SK-N-SH (cell line): ENCODE data around the gene SORBS1. TPM values are rescaled to one million over a fixed set of nuclear protein-coding genes. Genes with fewer than 3 reads are reported as not detected.

ENCODE experiments used
- CTCF ChIA-PET: fragments of 300-600, 350-600 bp; formaldehyde crosslinking; extraction: SDS; loops from one replicate; lab custom pipeline; 2021; lab: Yijun Ruan, JAX
- POLR2A ChIA-PET: fragments of 350-600 bp; sonication (Branson Sonifier 250); formaldehyde crosslinking; extraction: SDS; loops from one replicate; lab custom pipeline; 2020; ENCODE audit warnings: antibody characterized with exemption, inconsistent platforms; lab: Yijun Ruan, JAX
- DNase-seq: peaks from one replicate; pipeline ENCODE4 v3.0.0; 2012
- H2AFZ ChIP-seq: fragments of 200-600 bp; sonication (generic); 2 replicates; pipeline ENCODE4 v1.8.1; 2016; ENCODE audit warnings: antibody characterized with exemption, mild to moderate bottlenecking, low read depth
- H3F3A ChIP-seq: fragments of 200-600 bp; sonication (generic); replicated peaks from 2 replicates; pipeline ENCODE3; 2016; ENCODE audit warnings: antibody characterized with exemption, mild to moderate bottlenecking; ENCODE audit not compliant: insufficient read depth
- H3K27ac ChIP-seq, 2 experiments: fragments of 200-500 bp in 1 of 2; fragments of 200-600 bp in 1 of 2; sonication (Bioruptor generic) in 1 of 2; sonication (generic), shearing (Covaris generic) in 1 of 2; 2 replicates each; pipeline versions ENCODE4 v1.5.1 to v1.6.1; 2014 to 2016; ENCODE audit warnings: low read depth in 2 of 2, inconsistent platforms in 1 of 2, low read length in 1 of 2, mild to moderate bottlenecking in 1 of 2, mixed read lengths in 1 of 2
- H3K27me3 ChIP-seq: fragments of 200-600 bp; sonication (generic), shearing (Covaris generic); 2 replicates; pipeline ENCODE4 v1.6.1; 2016; ENCODE audit warnings: mixed run types; ENCODE audit not compliant: insufficient read depth
- H3K36me3 ChIP-seq, 2 experiments: fragments of 200-500 bp in 1 of 2; fragments of 200-600 bp in 1 of 2; sonication (Bioruptor generic) in 1 of 2; sonication (generic) in 1 of 2; replicated peaks in 1 of 2; 2 replicates each; pipeline versions ENCODE3 to v1.5.1; 2014 to 2016; ENCODE audit warnings: low read length in 1 of 2, mild to moderate bottlenecking in 1 of 2; ENCODE audit not compliant: insufficient read depth in 2 of 2, control insufficient read depth in 1 of 2
- H3K4me1 ChIP-seq, 2 experiments: fragments of 200-500 bp in 1 of 2; fragments of 200-600 bp in 1 of 2; sonication (Bioruptor generic) in 1 of 2; sonication (generic), shearing (Covaris generic) in 1 of 2; 2 replicates each; pipeline versions ENCODE4 v1.5.1 to v1.6.1; 2014 to 2016; ENCODE audit warnings: low read depth in 1 of 2, low read length in 1 of 2, mixed run types in 1 of 2; ENCODE audit not compliant: insufficient read depth in 2 of 2, control insufficient read depth in 1 of 2
- H3K4me2 ChIP-seq: fragments of 200-600 bp; sonication (generic), shearing (Covaris generic); 2 replicates; pipeline ENCODE4 v1.6.1; 2017; ENCODE audit warnings: mixed run types
- H3K4me3 ChIP-seq, 2 experiments: fragments of 200-500 bp in 1 of 2; fragments of 200-600 bp in 1 of 2; sonication (Bioruptor generic) in 1 of 2; sonication (generic), shearing (Covaris generic) in 1 of 2; 2 replicates each; pipeline versions ENCODE4 v1.5.1 to v1.8.1; 2014 to 2016; ENCODE audit warnings: low read depth in 2 of 2, inconsistent platforms in 1 of 2, low read length in 1 of 2, mild to moderate bottlenecking in 1 of 2, mixed read lengths in 1 of 2, moderate library complexity in 1 of 2
- H3K79me2 ChIP-seq: fragments of 200-600 bp; sonication (generic); 2 replicates; pipeline ENCODE4 v1.8.1; 2017; ENCODE audit warnings: mild to moderate bottlenecking; ENCODE audit not compliant: insufficient read depth
- H3K9ac ChIP-seq: fragments of 200-600 bp; sonication (generic); 2 replicates; pipeline ENCODE4 v1.6.1; 2017; ENCODE audit warnings: mixed run types
- H3K9me2 ChIP-seq: fragments of 200-600 bp; sonication (generic); 2 replicates; pipeline ENCODE4 v1.6.1; 2017; ENCODE audit warnings: mixed run types
- H3K9me3 ChIP-seq: fragments of 200-600 bp; sonication (generic); 2 replicates; pipeline ENCODE4 v1.6.1; 2017; ENCODE audit warnings: mixed run types, mild to moderate bottlenecking, moderate library complexity
- H4K20me1 ChIP-seq: fragments of 200-600 bp; sonication (generic); 2 replicates; pipeline ENCODE4 v1.6.1; 2017; ENCODE audit warnings: mild to moderate bottlenecking, mixed run types; ENCODE audit not compliant: insufficient read depth
- CHD2 ChIP-seq: fragments of 150-350 bp; IDR thresholded peaks from 2 replicates; pipeline ENCODE4 v1.6.1; 2018; ENCODE audit warnings: low read length; ENCODE audit not compliant: partially characterized antibody
- ELF1 ChIP-seq: IDR thresholded peaks from 2 replicates; pipeline ENCODE4 v1.4.0; 2012
- GABPA ChIP-seq: IDR thresholded peaks from 2 replicates; pipeline ENCODE4 v1.4.0; 2012; ENCODE audit warnings: low read depth, mild to moderate bottlenecking
- GATA2 ChIP-seq: sonication (generic); formaldehyde crosslinking; IDR thresholded peaks from 2 replicates; pipeline ENCODE4 v1.5.0; 2020; ENCODE audit warnings: mild to moderate bottlenecking, missing genetic modification reagents
- MAX ChIP-seq: IDR thresholded peaks from 2 replicates; pipeline ENCODE4 v1.4.0; 2012; ENCODE audit warnings: low read depth
- MEF2A ChIP-seq: IDR thresholded peaks from 2 replicates; pipeline ENCODE4 v1.4.0; 2012; ENCODE audit warnings: low read depth, borderline replicate concordance
- NFIC ChIP-seq: IDR thresholded peaks from 2 replicates; pipeline ENCODE4 v1.4.0; 2012; ENCODE audit warnings: borderline replicate concordance
- NRF1 ChIP-seq: IDR thresholded peaks from 2 replicates; pipeline ENCODE4 v1.6.1; 2012; ENCODE audit warnings: low read depth, mild to moderate bottlenecking, low read length
- PBX3 ChIP-seq: IDR thresholded peaks from 2 replicates; pipeline ENCODE4; 2012
- POLR2AphosphoS5 ChIP-seq: IDR thresholded peaks from 2 replicates; pipeline ENCODE4 v1.6.1; 2012; ENCODE audit warnings: low read depth, low read length
- RAD21 ChIP-seq: IDR thresholded peaks from 2 replicates; pipeline ENCODE4 v1.6.1; 2012; ENCODE audit warnings: mild to moderate bottlenecking, low read length
- RCOR1 ChIP-seq: fragments of 150-350 bp; IDR thresholded peaks from 2 replicates; pipeline ENCODE4 v1.6.1; 2017; ENCODE audit warnings: antibody characterized with exemption, low read length
- ZBTB33 ChIP-seq: IDR thresholded peaks from 2 replicates; pipeline ENCODE4 v1.4.0; 2012; ENCODE audit warnings: low read depth, borderline replicate concordance
- WGBS: methylation state at CpG from one replicate; pipeline ENCODE4 v1.1.6; 2017; ENCODE audit warnings: low lambda C conversion rate; 5-methylcytosine and 5-hydroxymethylcytosine counted together
- polyA plus RNA-seq, 3 experiments: library from polyadenylated mRNA; depleted of rRNA; stranded (reverse); fragments of >200 nt; gene quantifications; 2 replicates each; pipeline ENCODE4 v1.2.3, GENCODE V29; 2012

SORBS1 gene
- polyA plus RNA-seq, 1 of the 3 experiments (the other 2 are of a cell fraction) = 0.36 TPM

- Histone ChIP-seq H3K4me3 (no peak overlapping the region), H3K9ac (no peak overlapping the region), H3K9me3 (no peaks in the 10 kb centered on the region), H3F3A (no peaks in the 10 kb centered on the region), H3K9me2 (no peaks in the 10 kb centered on the region), H4K20me1 (no peaks in the 10 kb centered on the region), H3K27me3 (no peaks in the 10 kb centered on the region), H3K36me3 (no peaks in the 10 kb centered on the region), H3K27ac (no peak overlapping the region), H3K4me2 (no peak overlapping the region), H2AFZ (no peak overlapping the region), H3K79me2 (no peaks in the 10 kb centered on the region), H3K4me1 (peaks cover 0 to 5% of the 10 kb centered on the region in 2 experiments; a peak in 1 of 4 replicates)
- TF ChIP-seq GATA2 (CRISPR knock-in tag) = peak; percentile 59
- no peak for TF ChIP-seq PBX3
- no peak for TF ChIP-seq NRF1
- TF ChIP-seq RCOR1 = peak; percentile 31; the same call in 1 of the 2 replicates
- DNase-seq = peak; percentile 41
- ChIA-PET POLR2A (no interaction called here), CTCF (interaction anchor here (1.0 to 1.3 kb wide), 2 partner anchors 11 to 37 kb away, joined by 3 read pairs; no protein-coding TSS in a partner anchor)
- 71% methylated on average over 2 of the region's 2 CpGs for WGBS
Observed at GRCh38 chr10:95315509-95315908, 245.7 kb downstream of the SORBS1 start.

GRCh38 chr10:95314192-95314918, 246.8 kb downstream of the SORBS1 start:
- Histone ChIP-seq H2AFZ (no peak overlapping the region), H3K79me2 (no peaks in the 10 kb centered on the region), H3K4me2 (no peak overlapping the region), H3K9me2 (no peaks in the 10 kb centered on the region), H3K9me3 (no peaks in the 10 kb centered on the region), H3F3A (peaks cover 3% of the 10 kb centered on the region), H3K4me3 (no peak overlapping the region), H3K36me3 (no peaks in the 10 kb centered on the region), H3K27ac (no peak overlapping the region), H3K27me3 (no peaks in the 10 kb centered on the region), H3K4me1 (peaks cover 0 to 5% of the 10 kb centered on the region in 2 experiments; a peak in 1 of 4 replicates), H4K20me1 (no peaks in the 10 kb centered on the region), H3K9ac (no peak overlapping the region)
- CTCF ChIA-PET = interaction anchor here (1.2 to 1.8 kb wide), 2 partner anchors 12 to 71 kb away, joined by 4 to 5 read pairs; no protein-coding TSS in a partner anchor
- no peak for DNase-seq
- 91% methylated on average over 4 of the region's 4 CpGs for WGBS
- POLR2A ChIA-PET = no interaction called here
- TF ChIP-seq CHD2 (no peak), MAX (no peak), RAD21 (no peak), PBX3 (no peak), ZBTB33 (no peak), GABPA (no peak), MEF2A (no peak), ELF1 (no peak), POLR2AphosphoS5 (no peak), NFIC (no peak)
